Measurements from ENCODE around the gene FBXW8. TPM values are rescaled to one million over a fixed set of nuclear protein-coding genes. Genes with fewer than 3 reads are reported as not detected.

The FBXW8 gene
- total RNA-seq, 1 experiment from 2014 or later: 15.3 TPM

DNA sequence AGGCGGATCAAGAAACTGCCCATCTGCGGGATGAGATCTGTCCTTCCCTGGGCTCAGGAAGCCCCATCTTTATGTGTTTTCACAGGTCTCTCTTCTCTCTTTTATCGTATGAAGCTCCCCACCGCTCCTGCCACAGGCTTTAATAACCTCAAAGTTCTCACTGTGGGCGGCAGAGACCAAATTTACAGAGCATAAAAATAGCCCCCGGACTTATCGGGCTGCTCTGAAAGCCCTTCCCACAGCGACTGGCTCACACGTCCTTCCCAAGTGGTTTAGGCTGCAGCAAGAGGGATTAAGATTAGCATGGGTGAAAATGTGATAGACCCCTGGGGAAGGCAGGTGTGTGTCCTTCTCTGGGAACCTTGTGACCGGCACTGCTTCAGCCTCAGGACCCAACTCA, 140.6 kb downstream of the FBXW8 start:
- WGBS (ENCODE audit: extremely low coverage, insufficient read length, low lambda C conversion rate): no CpG with 5 or more reads among the region's 10 CpGs
- Histone ChIP-seq H3K9ac (ENCODE audit: extremely low read depth, insufficient read length, low read length) (no peak overlapping the region), H2AK5ac (ENCODE audit: insufficient read length, low read length) (no peak overlapping the region)

More for the DNA sequence above, 140.6 kb downstream of the FBXW8 start:
- TF ChIP-seq, protein P1, sequence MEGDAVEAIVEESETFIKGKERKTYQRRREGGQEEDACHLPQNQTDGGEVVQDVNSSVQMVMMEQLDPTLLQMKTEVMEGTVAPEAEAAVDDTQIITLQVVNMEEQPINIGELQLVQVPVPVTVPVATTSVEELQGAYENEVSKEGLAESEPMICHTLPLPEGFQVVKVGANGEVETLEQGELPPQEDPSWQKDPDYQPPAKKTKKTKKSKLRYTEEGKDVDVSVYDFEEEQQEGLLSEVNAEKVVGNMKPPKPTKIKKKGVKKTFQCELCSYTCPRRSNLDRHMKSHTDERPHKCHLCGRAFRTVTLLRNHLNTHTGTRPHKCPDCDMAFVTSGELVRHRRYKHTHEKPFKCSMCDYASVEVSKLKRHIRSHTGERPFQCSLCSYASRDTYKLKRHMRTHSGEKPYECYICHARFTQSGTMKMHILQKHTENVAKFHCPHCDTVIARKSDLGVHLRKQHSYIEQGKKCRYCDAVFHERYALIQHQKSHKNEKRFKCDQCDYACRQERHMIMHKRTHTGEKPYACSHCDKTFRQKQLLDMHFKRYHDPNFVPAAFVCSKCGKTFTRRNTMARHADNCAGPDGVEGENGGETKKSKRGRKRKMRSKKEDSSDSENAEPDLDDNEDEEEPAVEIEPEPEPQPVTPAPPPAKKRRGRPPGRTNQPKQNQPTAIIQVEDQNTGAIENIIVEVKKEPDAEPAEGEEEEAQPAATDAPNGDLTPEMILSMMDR (conservative IDR thresholded peaks at IDR 0.05): no peak
- Histone ChIP-seq H3K23me2 (ENCODE audit: insufficient read length, low read depth, low read length, poor library complexity, severe bottlenecking) (peaks cover 2% of the 10 kb centered on the region), H2BK20ac (ENCODE audit: low read depth, low read length, poor library complexity, severe bottlenecking) (no peak overlapping the region), H3K4ac (ENCODE audit: low read depth, low read length) (no peak overlapping the region), H4K20me1 (ENCODE audit: control insufficient read depth, insufficient read depth, insufficient read length) (no peaks in the 10 kb centered on the region), H3K18ac (ENCODE audit: insufficient read length, low read depth, low read length) (no peak overlapping the region), H3K4me1 (ENCODE audit: insufficient read depth, low read length) (peaks cover 11% of the 10 kb centered on the region; the same call in 1 of the 2 replicates), H2AFZ (ENCODE audit: low read length) (no peak overlapping the region), H3K4me2 (ENCODE audit: insufficient read depth, insufficient read length, low read length) (no peak overlapping the region), H3K23ac (ENCODE audit: insufficient read length, low read depth, low read length) (no peak overlapping the region), H3K27me3 (ENCODE audit: insufficient read depth, low read length) (no peaks in the 10 kb centered on the region), H3K27ac (ENCODE audit: insufficient read length, low read depth, low read length) (no peak overlapping the region), H4K8ac (replicated peaks; ENCODE audit: insufficient read length, low read depth, low read length) (no peak overlapping the region), H3T11ph (ENCODE audit: low read length) (no peak overlapping the region), H3K9me3 (ENCODE audit: control insufficient read depth, low read depth, low read length) (no peaks in the 10 kb centered on the region), H4K5ac (ENCODE audit: insufficient read length, low read depth, low read length) (no peak overlapping the region), H2BK5ac (ENCODE audit: insufficient read length, low read length) (no peak overlapping the region), H2BK120ac (ENCODE audit: low read depth, low read length, poor library complexity, severe bottlenecking) (no peak overlapping the region), H3K14ac (ENCODE audit: insufficient read depth, low read length) (no peak overlapping the region), H3K79me1 (ENCODE audit: insufficient read depth, low read depth, low read length, poor library complexity, severe bottlenecking) (no peaks in the 10 kb centered on the region), H4K91ac (ENCODE audit: insufficient read length, low read depth, low read length) (no peak overlapping the region), H3K79me2 (ENCODE audit: insufficient read depth, low read length) (no peaks in the 10 kb centered on the region), H2BK15ac (ENCODE audit: low read depth, low read length) (no peak overlapping the region), H2BK12ac (ENCODE audit: insufficient read length, low read depth, low read length) (no peak overlapping the region), H3K56ac (ENCODE audit: insufficient read length, low read depth, low read length) (no peak overlapping the region)
- no peak for DNase-seq
- peaks cover 46 to 58% of the 10 kb centered on the region in 2 experiments for H3K4me1 Mint-ChIP-seq
- H3K27ac Mint-ChIP-seq: peak overlapping the region; percentile 39 to 94 (median 40); a peak in 4 of 7 replicates
- no peaks in the 10 kb centered on the region; the same call in none of the 2 replicates for H3K27me3 Mint-ChIP-seq (ENCODE audit: low read depth)
- no peaks in the 10 kb centered on the region; a peak in 2 of 7 replicates for H3K36me3 Mint-ChIP-seq (ENCODE audit: insufficient read depth in 1 of 3, low read depth in 3 of 3)
- H3K9me3 Mint-ChIP-seq: no peaks in the 10 kb centered on the region
- no peak overlapping the region for H3K4me3 Mint-ChIP-seq
